HepG2 (cell line): ENCODE results near the gene MEX3A. TPM values are rescaled to one million over a fixed set of nuclear protein-coding genes. Genes with fewer than 3 reads are reported as not detected.

Experiments
- CBX1 ChIP-seq: IDR thresholded peaks from one replicate; pipeline ENCODE4 v1.6.1; 2016; ENCODE audit warnings: antibody characterized with exemption, low read depth
- GFI1 ChIP-seq: sonication (generic); formaldehyde crosslinking; IDR thresholded peaks from 2 replicates; pipeline ENCODE4 v1.5.0; 2020; ENCODE audit warnings: missing genetic modification reagents, mild to moderate bottlenecking, borderline replicate concordance
- JDP2 ChIP-seq: sonication (generic); formaldehyde crosslinking; IDR thresholded peaks from 2 replicates; pipeline ENCODE4 v1.8.1; 2022; ENCODE audit warnings: missing genetic modification reagents, borderline replicate concordance
- KDM2A ChIP-seq: sonication (generic); formaldehyde crosslinking; IDR thresholded peaks from 2 replicates; pipeline ENCODE4 v1.4.0; 2020; ENCODE audit warnings: low read depth, missing genetic modification reagents, borderline replicate concordance
- KDM6A ChIP-seq: IDR thresholded peaks from 2 replicates; pipeline ENCODE4 v1.6.1; 2016; ENCODE audit warnings: low read depth
- KLF12 ChIP-seq: sonication (generic); formaldehyde crosslinking; IDR thresholded peaks from 2 replicates; pipeline ENCODE4 v1.4.0; 2020; ENCODE audit warnings: missing genetic modification reagents, borderline replicate concordance
- NONO ChIP-seq, 2 experiments: fragments of 450-650 bp in 1 of 2; sonication (generic) in 1 of 2; formaldehyde crosslinking in 1 of 2; IDR thresholded peaks in 1 of 2; conservative IDR thresholded peaks in 1 of 2; 2 replicates each; pipeline versions ENCODE4 v1.6.1 to v1.8.0; 2017 to 2022; ENCODE audit warnings: mild to moderate bottlenecking in 1 of 2, missing genetic modification reagents in 1 of 2, moderate library complexity in 1 of 2
- PHF8 ChIP-seq: sonication (generic); formaldehyde crosslinking; IDR thresholded peaks from 2 replicates; pipeline ENCODE4 v1.5.0; 2020; ENCODE audit warnings: missing genetic modification reagents
- SOX13 ChIP-seq, 3 experiments: fragments of 450-650 bp in 1 of 3; sonication (generic) in 1 of 3; formaldehyde crosslinking in 1 of 3; IDR thresholded peaks in 2 of 3; conservative IDR thresholded peaks in 1 of 3; 2 replicates each; pipeline versions ENCODE4 v1.5.0 to v1.6.1; 2016 to 2020; ENCODE audit warnings: antibody characterized with exemption in 1 of 3, mild to moderate bottlenecking in 1 of 3, missing compliant biosample characterization in 1 of 3, missing genetic modification reagents in 1 of 3, moderate library complexity in 1 of 3
- TEAD3 ChIP-seq: optimal IDR thresholded peaks from 2 replicates; pipeline ENCODE3; 2016; ENCODE audit warnings: borderline replicate concordance
- U2AF1 ChIP-seq: fragments of 200-400 bp; formaldehyde crosslinking; optimal IDR thresholded peaks from 2 replicates; pipeline ENCODE3; 2017; ENCODE audit warnings: mild to moderate bottlenecking, low read depth, low read length
- ZNF567 ChIP-seq: sonication (generic); formaldehyde crosslinking; IDR thresholded peaks from 2 replicates; pipeline ENCODE4 v1.8.1; 2023; ENCODE audit warnings: mild to moderate bottlenecking, missing genetic modification reagents, borderline replicate concordance
- ZNF788 ChIP-seq: sonication (generic); formaldehyde crosslinking; IDR thresholded peaks from 2 replicates; pipeline ENCODE4 v1.5.0; 2020; ENCODE audit warnings: mild to moderate bottlenecking, missing genetic modification reagents, borderline replicate concordance
- ZNF879 ChIP-seq: sonication (generic); formaldehyde crosslinking; IDR thresholded peaks from 2 replicates; pipeline ENCODE4 v1.8.1; 2023; ENCODE audit warnings: missing genetic modification reagents
- ZSCAN25 ChIP-seq: sonication (generic); formaldehyde crosslinking; IDR thresholded peaks from 2 replicates; pipeline ENCODE4 v1.8.0; 2022; ENCODE audit warnings: mild to moderate bottlenecking, missing genetic modification reagents
- polyA plus RNA-seq, 8 experiments: library from polyadenylated mRNA; depleted of rRNA in 3 of 8; stranded (reverse) in 7 of 8; unstranded in 1 of 8; fragments of >200 nt; fragmentation: Illumina TruSeq in 4 of 8; extraction: Trizol in 4 of 8; gene quantifications; 2 replicates each; pipeline versions ENCODE4 v1.2.1 to v1.2.3, GENCODE V29; 2011 to 2016; ENCODE audit warnings: low read depth in 4 of 8, missing spikeins in 1 of 8, mixed read lengths in 1 of 8; ENCODE audit not compliant: insufficient read depth in 1 of 8
- total RNA-seq, 5 experiments: library from RNA; depleted of rRNA; stranded (reverse); fragments of >200 nt; fragmentation: Illumina TruSeq; extraction: Trizol; gene quantifications; 2 replicates each; pipeline ENCODE4 v1.2.3, GENCODE V29; 2016; ENCODE audit warnings: low read depth in 1 of 5
- TF ChIP-seq, protein P1 (sequence below): IDR thresholded peaks from 2 replicates; pipeline ENCODE4 v1.6.1; 2016; ENCODE audit warnings: mild to moderate bottlenecking, missing biosample characterization, missing genetic modification reagents
- TF ChIP-seq, protein P2 (sequence below), 2 experiments: sonication (generic) in 1 of 2; formaldehyde crosslinking in 1 of 2; IDR thresholded peaks; 2 replicates each; pipeline versions ENCODE4 v1.4.0 to v1.6.1; 2018 to 2020; ENCODE audit warnings: missing genetic modification reagents in 2 of 2, borderline replicate concordance in 1 of 2, low read depth in 1 of 2, mild to moderate bottlenecking in 1 of 2, missing biosample characterization in 1 of 2
- TF ChIP-seq, protein P3 (sequence below): sonication (generic); formaldehyde crosslinking; IDR thresholded peaks from 2 replicates; pipeline ENCODE4 v1.8.0; 2022; ENCODE audit warnings: mild to moderate bottlenecking, missing genetic modification reagents; ENCODE audit not compliant: insufficient replicate concordance
- TF ChIP-seq, protein P4 (sequence below): sonication (generic); formaldehyde crosslinking; IDR thresholded peaks from 2 replicates; pipeline ENCODE4 v1.4.0; 2020; ENCODE audit warnings: mild to moderate bottlenecking, missing genetic modification reagents
- TF ChIP-seq, protein P5 (sequence below): IDR thresholded peaks from 2 replicates; pipeline ENCODE4 v1.6.1; 2016; ENCODE audit warnings: missing genetic modification reagents, missing compliant biosample characterization

MEX3A gene
- total and polyA plus RNA-seq, 2 of the 13 experiments (the other 11 are each of a cell fraction or from before 2014, with no cell fraction given): 7.6 to 9.1 TPM

DNA sequence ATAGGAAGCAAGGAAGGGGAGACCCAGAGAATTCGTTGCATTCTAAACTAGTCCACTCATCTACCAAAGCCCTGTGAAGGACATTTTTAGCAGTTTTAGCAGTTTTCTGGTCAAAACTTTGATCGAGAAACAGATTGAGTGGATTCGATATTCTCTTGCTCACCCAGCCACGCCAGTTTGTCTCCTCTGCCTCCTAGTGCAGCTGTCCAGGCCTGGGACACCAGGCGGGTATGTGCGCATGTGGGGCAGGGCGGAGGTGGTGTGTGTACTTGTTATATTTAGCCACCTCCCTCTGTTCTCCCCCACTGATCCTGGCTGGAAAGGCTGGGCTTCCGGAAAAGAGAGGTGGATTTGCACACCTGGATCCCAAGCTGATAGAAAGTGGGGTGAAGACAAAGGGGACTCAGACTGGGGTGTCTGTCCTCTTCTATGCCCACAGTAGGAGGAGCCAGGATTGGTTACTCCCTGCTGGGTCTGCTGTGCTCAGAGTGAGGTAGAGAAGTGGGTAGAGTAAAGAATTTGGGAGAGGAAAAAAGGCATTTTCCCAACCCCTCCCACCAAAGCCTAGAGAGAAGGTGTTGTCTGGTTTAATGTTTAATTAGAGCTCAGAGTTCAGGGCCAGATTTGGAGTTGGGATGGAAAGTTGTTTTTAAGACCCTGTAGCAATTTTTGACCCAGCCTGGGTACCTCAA, 36.1 kb upstream of the MEX3A start (continued):
- TF ChIP-seq U2AF1: peak; percentile 64
- peak; percentile 40; the same call in 1 of the 2 replicates for TF ChIP-seq KDM6A (CRISPR knock-in tag)
- peak; percentile 45; the same call in 1 of the 2 replicates for TF ChIP-seq ZNF788
- peak; percentile 73 for TF ChIP-seq ZSCAN25 (CRISPR knock-in tag)
- TF ChIP-seq, protein P1, sequence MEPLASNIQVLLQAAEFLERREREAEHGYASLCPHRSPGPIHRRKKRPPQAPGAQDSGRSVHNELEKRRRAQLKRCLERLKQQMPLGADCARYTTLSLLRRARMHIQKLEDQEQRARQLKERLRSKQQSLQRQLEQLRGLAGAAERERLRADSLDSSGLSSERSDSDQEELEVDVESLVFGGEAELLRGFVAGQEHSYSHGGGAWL (CRISPR knock-in tag): no peak
- TF ChIP-seq ZNF879 (CRISPR knock-in tag): no peak
- TF ChIP-seq JDP2 (CRISPR knock-in tag): no peak
- peak; percentile 32 for TF ChIP-seq CBX1
- TF ChIP-seq, protein P2, sequence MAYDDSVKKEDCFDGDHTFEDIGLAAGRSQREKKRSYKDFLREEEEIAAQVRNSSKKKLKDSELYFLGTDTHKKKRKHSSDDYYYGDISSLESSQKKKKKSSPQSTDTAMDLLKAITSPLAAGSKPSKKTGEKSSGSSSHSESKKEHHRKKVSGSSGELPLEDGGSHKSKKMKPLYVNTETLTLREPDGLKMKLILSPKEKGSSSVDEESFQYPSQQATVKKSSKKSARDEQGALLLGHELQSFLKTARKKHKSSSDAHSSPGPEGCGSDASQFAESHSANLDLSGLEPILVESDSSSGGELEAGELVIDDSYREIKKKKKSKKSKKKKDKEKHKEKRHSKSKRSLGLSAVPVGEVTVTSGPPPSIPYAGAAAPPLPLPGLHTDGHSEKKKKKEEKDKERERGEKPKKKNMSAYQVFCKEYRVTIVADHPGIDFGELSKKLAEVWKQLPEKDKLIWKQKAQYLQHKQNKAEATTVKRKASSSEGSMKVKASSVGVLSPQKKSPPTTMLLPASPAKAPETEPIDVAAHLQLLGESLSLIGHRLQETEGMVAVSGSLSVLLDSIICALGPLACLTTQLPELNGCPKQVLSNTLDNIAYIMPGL (CRISPR knock-in tag; IDR thresholded peaks at IDR 0.05; ENCODE audit: borderline replicate concordance in 1 of 2, low read depth in 1 of 2): peak; percentile 44 to 75; a peak in 3 of 4 replicates
- peak; percentile 65 for TF ChIP-seq PHF8 (CRISPR knock-in tag)
- peak; percentile 37; the same call in 1 of the 2 replicates for TF ChIP-seq KDM2A (CRISPR knock-in tag)
- peak; percentile 69 for TF ChIP-seq TEAD3 (CRISPR knock-in tag)
- no peak for TF ChIP-seq SOX13 (IDR thresholded peaks at IDR 0.05)
- TF ChIP-seq SOX13 (CRISPR knock-in tag; conservative IDR thresholded peaks at IDR 0.05 in 1 of 2, IDR thresholded peaks at IDR 0.05 in 1 of 2): peak in 1 of 2 experiments; percentile 26; a peak in 1 of 4 replicates
- TF ChIP-seq ZNF567 (CRISPR knock-in tag): no peak
- TF ChIP-seq KLF12 (CRISPR knock-in tag): no peak
- peak; percentile 65; the same call in 1 of the 2 replicates for TF ChIP-seq GFI1 (CRISPR knock-in tag)
- TF ChIP-seq, protein P3, sequence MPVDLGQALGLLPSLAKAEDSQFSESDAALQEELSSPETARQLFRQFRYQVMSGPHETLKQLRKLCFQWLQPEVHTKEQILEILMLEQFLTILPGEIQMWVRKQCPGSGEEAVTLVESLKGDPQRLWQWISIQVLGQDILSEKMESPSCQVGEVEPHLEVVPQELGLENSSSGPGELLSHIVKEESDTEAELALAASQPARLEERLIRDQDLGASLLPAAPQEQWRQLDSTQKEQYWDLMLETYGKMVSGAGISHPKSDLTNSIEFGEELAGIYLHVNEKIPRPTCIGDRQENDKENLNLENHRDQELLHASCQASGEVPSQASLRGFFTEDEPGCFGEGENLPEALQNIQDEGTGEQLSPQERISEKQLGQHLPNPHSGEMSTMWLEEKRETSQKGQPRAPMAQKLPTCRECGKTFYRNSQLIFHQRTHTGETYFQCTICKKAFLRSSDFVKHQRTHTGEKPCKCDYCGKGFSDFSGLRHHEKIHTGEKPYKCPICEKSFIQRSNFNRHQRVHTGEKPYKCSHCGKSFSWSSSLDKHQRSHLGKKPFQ (CRISPR knock-in tag): peak; percentile 27
- TF ChIP-seq, protein P4, sequence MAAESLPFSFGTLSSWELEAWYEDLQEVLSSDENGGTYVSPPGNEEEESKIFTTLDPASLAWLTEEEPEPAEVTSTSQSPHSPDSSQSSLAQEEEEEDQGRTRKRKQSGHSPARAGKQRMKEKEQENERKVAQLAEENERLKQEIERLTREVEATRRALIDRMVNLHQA (CRISPR knock-in tag): 0 out of 2 replicates have a peak, but pooled peaks have one; percentile 27
- TF ChIP-seq, protein P5, sequence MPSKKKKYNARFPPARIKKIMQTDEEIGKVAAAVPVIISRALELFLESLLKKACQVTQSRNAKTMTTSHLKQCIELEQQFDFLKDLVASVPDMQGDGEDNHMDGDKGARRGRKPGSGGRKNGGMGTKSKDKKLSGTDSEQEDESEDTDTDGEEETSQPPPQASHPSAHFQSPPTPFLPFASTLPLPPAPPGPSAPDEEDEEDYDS (CRISPR knock-in tag): peak; percentile 76
- TF ChIP-seq NONO (IDR thresholded peaks at IDR 0.05): no peak
- peak; percentile 54; the same call in 1 of the 2 replicates for TF ChIP-seq NONO (CRISPR knock-in tag; conservative IDR thresholded peaks at IDR 0.05)
